ENCODE measurements around the gene METAP1D. TPM values are rescaled to one million over a fixed set of nuclear protein-coding genes. Genes with fewer than 3 reads are reported as not detected.
"Not testable (repeated sequence)": the region's sequence is repeated elsewhere in the genome, so short reads cannot be mapped to it uniquely, and the experiment has no call there.

The METAP1D gene
- total RNA-seq, 1 donor from 2014 or later: 15.4 TPM

DNA sequence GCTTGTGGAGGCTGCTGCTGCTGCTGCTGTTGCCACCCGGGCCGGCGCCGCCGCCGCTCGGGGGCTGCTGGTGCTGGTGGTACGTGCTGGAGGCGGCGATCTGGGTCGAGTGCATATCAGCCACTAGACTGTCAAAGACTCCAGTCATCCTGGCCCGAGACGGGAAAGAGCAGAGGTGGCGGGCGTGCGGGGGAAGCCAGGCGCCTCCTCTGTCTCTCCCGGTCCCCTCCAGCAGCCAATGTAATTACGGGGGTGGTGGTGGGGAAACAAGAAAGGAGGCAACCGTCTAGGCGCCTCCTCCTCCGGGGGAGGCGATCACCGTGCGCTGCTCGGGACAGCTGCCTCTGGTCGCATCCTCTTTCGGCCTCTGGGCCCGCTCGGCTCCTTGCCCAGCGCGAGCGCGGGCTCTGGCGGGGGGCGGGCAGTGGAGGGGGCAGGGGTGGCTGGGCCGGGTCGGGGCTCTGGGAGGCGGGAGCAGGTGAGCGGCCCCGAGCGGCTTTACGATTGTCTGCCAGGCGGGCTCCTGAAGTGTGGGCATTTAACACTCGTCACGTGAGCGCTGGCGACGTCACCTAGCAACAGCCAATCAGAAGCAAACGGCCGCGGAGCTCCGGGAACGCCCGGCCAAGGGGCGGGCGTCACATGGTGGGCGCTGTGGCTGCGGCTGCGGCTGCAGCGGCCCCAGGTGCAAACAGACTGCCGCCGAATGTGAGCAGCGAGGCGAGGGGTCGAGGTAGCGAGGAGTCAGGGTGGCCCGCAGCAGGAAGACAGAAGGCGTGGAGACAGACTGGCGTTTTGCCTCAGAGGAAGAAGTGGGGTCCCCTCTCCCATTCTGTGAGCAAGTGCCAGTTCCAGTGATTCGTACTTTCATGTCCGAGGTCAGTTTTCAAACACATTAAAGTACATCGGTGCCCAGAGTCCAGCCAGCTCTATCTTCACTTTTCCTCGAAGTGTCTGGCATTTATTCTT, 102.9 kb downstream of the METAP1D start, which contains the start of gene DLX2:
Gene DLX2, minus strand, starts transcription at position 510 of the 969 bp plus-strand sequence. Its CDS starts 362 bp downstream, at position 148.
- DNase-seq (ENCODE audit: low spot score): no peak

DNA sequence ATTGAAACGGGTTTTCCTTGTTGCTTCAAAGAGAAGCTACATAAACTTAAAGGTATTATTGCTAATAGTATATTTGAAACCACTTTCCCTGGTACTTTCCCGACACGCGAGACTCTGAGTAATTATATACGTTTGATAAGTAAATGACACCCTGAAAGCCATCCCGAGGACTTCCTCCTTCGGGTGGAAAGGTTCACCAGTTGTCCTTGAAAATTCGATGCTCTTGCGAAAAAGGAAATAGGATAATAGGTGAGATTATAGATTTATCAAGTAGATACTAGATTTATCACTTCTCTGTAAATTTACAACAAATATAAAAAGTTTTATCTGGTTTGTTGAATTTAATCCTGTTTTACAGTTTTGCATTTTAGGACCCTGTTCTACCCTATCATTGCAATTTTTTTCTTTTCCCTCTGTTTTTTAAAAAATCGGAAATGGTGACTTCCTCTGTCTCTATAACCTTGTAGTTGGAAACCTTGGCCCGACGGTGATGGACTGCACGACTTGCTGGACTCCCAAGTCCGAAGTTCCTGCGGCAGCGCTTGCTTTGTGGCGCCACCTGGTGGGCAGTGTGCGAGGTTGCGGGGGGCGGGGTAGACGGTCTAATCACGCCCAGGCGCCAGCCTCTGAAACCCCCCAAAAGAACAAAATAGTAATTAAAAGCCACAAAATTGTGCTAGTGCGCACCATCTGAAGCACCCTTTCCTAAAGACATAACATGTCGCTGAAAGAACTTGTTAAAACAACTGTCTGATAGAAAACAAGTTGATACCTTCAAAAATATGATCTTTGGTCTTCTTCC, 103.9 kb downstream of the METAP1D start:
- no peak for DNase-seq (ENCODE audit: low spot score)

DNA sequence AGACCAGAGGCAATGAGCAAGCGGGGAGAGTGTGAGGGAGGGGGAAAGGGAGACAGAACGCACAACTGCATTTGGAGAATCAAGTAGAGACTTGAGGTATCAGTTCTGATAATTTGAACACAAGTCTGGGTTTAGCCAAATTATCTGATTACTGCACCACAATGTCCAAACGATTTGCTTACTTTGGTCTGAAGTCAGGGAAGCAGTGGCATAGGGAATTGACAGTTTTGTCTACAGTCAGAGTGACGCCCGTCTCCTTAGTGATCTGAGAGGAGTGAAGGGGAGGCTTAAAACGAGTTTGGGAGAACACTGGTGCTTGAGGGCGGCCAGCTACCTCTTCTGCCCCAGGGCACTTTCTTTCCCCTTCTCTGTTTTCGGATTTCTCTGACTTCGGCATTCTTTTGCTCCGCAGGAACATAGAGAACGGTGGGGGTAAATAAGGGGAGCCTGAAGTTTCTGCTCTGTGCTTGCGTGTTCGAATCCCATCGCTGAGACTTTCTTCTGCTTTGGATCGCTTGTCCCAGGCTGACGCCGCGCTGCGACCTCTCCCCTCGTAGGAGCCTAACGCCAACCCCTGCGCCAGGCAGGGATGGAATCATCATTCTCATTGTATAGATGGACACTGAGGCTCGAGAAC, 105.8 kb downstream of the METAP1D start:
- no peak for DNase-seq (ENCODE audit: low spot score)

DNA sequence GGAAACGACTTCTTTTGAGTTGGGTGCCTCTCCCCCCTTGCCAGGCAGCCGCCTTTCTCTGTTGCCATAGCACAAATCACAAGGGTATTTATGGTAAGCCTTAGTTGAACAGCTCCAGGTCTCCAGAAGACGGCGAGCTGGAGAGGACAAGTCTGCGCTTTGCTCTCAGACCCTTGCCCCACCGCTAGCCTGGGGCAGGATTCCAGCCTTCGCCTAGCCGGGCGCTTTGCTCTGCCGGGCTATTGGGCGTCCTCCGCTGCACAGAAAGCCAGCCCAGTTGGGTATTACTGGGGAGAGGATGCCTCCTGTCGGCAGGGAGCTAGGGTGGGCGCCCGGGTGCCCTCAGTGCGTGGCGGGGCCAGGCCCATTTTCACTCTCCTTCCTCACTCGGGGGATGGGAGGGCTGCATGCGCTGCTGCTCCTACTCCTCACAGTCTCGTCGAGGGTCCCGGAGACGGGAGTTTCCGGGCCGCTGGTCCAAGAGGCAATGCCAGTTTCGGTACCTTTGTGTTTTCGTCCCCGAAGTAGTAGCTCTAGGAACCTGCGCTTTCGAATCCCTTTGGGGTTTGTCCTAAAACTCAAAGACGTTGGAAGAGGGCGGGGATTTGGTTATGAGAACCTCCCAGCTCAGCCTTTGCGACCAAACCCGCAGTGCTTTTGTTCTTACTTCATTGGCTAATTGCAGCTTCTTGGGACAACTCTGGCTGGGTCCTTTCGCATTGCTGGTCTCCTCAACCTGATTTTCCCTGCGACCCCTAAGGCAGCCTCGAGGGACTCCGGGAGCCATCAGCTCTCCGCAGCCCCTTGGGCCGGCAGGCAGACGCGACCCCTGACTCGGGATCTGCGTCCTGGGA, 106.6 kb downstream of the METAP1D start:
- DNase-seq (ENCODE audit: low spot score): no peak

DNA sequence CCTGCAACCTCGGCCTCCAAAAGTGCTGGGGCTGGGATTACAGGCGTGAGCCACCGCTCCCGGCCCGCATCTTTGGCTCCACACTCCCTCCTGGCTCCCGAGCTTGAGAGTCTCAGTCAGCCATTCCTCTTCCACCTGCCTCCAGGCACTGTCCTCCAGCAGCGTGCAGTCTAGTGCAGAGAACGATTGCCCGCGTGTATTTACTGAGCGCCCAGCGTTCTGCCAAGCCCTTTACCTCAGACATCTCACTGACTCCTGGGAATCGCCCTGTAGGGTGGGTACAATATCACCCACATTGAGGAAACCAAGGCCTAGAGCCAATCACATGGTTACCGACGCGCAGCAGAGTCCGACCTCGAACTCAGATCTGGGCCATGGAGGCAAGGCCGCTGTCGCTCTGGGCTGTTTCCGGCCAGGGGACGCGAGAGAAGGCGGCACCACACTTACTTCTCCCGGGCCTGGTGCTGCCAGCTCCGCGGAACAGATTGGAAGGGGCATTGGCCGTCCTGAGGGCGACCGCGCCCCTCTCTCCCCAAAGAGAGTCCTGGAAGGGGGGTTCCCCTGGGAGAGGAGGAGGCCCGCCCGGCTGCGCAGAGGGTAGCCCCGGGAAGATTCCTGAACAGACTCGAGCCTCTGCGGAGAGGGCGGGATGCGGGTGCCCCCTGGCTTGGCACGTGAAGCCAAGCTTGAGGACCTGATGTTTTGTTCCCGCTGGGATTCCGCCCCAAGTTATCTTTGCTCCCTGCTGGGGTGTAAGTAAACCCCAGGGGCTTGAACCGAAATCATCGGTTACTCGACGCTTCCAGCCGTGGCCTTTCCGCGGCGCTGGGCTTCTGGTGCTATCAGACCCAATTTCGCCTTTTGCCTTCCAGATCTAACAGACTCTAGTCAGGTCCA, 108.2 kb downstream of the METAP1D start:
- no peak for DNase-seq (ENCODE audit: low spot score)

- DNase-seq (ENCODE audit: low spot score): no peak
These were observed 108.8 kb downstream of the METAP1D start for GRCh38 chr2:172108587-172108930.

DNA sequence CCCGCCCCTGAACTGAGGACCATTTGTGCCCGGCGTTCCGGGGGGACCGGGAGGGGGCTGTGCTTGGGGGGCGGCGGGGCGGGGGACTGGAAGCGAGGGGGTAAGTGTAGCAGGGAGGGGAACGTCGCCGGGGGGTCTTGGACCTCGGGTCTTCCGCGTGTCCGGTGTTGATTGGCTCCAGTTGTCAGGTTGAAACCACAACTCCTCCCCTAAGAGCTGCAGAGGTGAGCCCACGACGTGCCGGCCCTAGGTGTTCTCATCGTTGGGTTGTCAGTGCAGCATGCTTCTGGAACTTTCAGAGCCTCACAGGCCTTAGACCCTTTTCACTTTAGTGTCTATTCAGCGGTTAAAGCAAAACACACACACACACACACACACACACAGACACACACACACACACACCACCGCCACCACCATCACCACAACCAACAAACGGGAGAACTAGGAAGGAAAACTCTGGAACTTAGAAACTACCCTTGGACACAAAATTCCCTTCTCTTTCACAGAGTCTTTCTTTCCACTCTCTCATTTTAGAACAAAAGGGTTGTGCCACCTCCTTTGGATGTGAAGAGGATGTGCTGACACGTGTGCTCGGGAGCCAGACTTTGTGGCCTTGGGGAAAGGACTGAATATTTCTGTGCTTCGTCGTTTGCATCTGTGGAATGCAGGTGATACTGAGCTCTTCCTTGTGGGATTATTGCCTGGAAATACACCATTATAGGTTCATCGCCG, 109.7 kb downstream of the METAP1D start:
- no peak for DNase-seq (ENCODE audit: low spot score)

DNA sequence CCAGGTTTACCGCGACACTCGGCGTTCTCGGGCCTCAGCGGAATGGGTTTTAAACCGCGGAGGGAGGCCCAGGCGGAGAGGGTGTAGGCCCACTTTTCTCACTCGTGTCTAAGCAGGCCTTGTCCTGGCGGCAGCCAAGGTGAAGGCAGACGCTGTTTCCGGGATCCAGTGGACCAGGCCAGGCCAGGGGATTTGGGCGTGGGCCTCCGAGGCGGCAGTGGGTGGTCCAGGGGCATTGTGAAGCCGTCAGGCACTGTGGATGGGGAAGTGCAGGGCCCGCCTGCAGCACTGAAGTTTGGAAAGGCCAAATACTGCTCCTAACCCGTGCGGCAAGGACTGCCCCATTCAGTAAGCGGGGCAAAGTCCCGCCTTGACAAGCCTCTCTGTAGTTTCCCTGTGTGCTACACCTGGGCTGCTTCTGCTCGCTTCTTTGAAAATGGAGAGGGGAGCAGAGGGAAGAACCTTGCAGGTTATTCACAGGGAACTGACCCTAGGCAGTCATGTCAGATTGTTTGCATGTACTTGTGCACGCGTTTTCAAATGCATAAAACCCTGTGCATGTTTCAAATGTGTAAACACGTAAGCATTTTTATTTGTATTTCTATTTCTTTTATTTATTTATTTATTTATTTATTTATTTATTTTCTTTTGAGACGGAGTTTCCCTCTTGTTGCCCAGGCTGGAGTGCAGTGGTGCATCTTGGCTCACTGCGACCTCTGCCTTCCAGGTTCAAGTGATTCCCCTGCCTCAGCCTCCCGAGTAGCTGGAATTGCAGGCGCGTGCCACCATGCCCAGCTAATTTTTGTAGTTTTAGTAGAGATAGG, 110.4 kb downstream of the METAP1D start:
- no peak for DNase-seq (ENCODE audit: low spot score)

DNA sequence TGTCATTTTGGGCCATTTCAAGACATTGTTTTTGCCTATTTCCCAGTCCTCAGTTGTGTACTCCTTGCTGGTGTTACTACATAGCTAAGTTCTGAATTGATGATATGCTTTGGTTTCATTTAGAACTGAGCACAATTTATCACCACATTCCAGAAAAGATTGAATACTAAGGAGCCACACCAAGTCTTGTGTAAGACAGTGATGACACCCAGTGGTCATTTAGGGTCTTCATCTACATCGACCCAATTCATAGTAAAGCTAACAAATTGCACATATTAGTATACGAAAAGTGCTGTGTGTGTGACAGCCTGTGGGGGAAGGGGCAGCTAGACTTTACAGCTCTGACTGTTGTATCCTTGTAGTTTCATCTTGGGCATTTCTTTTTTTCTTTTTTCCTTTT, 113.9 kb downstream of the METAP1D start:
- DNase-seq (ENCODE audit: low spot score): no peak

- not testable (repeated sequence) for DNase-seq (ENCODE audit: low spot score)
These were observed 114.4 kb downstream of the METAP1D start for GRCh38 chr2:172114176-172114575.

DNA sequence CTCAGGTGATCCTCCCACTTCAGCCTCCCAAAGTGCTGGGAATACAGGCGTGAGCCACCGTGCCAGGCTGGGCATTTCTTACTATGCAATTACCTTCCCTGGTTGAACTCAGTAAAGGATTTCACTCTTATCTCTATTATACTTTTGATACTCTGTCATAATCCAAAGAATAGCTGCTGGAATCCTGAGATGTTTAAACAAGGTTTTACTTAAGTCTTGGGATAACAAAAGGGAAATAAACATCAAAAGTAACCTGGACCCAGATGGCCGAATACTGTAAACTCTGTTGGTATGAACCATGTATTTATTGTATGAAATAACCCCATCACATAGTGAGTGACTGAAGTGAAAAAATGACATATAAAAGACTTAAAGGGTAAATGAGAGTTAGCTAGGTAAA, 114.8 kb downstream of the METAP1D start:
- DNase-seq (ENCODE audit: low spot score): no peak

DNA sequence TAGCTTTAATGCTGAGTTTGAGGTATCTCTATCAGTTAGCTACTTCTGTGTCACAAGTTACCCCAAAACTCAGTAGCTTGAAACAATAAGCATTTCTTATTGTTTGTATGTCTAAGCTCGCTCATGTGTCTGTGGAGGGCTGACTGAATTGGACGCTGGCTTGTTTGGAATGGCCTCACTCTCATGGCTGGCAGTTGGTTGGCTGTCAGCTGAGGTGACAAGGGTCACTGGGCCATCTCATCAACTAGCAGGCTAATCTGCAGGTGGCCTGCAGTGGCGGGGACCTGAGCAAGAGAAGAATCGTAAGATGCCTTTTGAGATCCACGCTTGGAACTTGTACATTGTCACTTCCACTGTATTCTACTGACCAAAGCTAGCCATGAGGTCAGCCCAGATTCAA, 116.4 kb downstream of the METAP1D start:
- no peak for DNase-seq (ENCODE audit: low spot score)

GRCh38 chr2:172119089-172119488, 119.3 kb downstream of the METAP1D start:
- no peak for DNase-seq (ENCODE audit: low spot score)

- DNase-seq (ENCODE audit: low spot score): no peak
These were observed 120.4 kb downstream of the METAP1D start for GRCh38 chr2:172120118-172120517.

DNA sequence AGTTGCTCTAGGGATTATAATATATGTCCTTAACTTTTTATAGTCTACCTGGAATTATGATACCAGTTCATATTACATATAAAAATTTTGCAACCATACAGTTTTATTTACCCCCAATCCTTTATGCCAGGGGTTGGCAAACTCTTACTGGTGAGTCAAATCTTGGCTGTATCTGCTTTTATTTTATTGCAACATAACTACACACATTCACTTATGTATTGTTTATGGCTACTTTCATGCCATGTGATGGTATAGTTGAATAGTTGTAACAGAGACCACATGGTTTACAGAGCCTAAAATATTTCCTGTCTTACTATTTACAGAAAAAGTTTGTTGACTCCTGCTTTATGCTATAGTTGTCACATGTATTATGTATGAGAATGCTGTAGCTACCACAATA, 128.7 kb downstream of the METAP1D start:
- DNase-seq (ENCODE audit: low spot score): no peak

- DNase-seq (ENCODE audit: low spot score): no peak
These were observed 129.7 kb downstream of the METAP1D start for GRCh38 chr2:172129404-172129803.
